Liver (tissue), 9 donors: ENCODE measurements around the gene FKBP5. TPM values are rescaled to one million over a fixed set of nuclear protein-coding genes. Genes with fewer than 3 reads are reported as not detected.
A peak's percentile ranks its signal among the peaks of the same experiment; 100 is the strongest.

Source experiments
- DNase-seq: peaks from one replicate; pipeline ENCODE4 v3.0.0-alpha.2; 2017; ENCODE audit warnings: low spot score
- H3K27ac ChIP-seq, 2 donors: one replicate each; pipeline ENCODE4 v1.7.0; 2013; ENCODE audit warnings: inconsistent platforms in 2 of 2, low read length in 2 of 2, control low read depth in 1 of 2, low read depth in 1 of 2, mild to moderate bottlenecking in 1 of 2
- H3K27me3 ChIP-seq, 4 donors: one replicate each; pipeline versions ENCODE4 v1.6.1 to v1.7.0; 2013; ENCODE audit warnings: low read length in 3 of 4, inconsistent platforms in 1 of 4, mild to moderate bottlenecking in 1 of 4, moderate library complexity in 1 of 4; ENCODE audit not compliant: control insufficient read depth in 4 of 4, insufficient read depth in 4 of 4
- H3K36me3 ChIP-seq, 4 donors: one replicate each; pipeline versions ENCODE4 v1.6.1 to v1.7.0; 2013; ENCODE audit warnings: low read length in 3 of 4, mild to moderate bottlenecking in 3 of 4, low read depth in 1 of 4, moderate library complexity in 1 of 4; ENCODE audit not compliant: control insufficient read depth in 4 of 4, insufficient read depth in 3 of 4
- H3K4me1 ChIP-seq, 4 donors: one replicate each; pipeline versions ENCODE4 v1.6.1 to v1.7.0; 2013; ENCODE audit warnings: low read length in 3 of 4, mild to moderate bottlenecking in 3 of 4, moderate library complexity in 1 of 4; ENCODE audit not compliant: control insufficient read depth in 4 of 4, insufficient read depth in 4 of 4
- H3K4me3 ChIP-seq, 3 donors: one replicate each; pipeline versions ENCODE4 v1.6.1 to v1.7.0; 2013; ENCODE audit warnings: low read length in 3 of 3, control low read depth in 1 of 3, low read depth in 1 of 3, mild to moderate bottlenecking in 1 of 3
- H3K9ac ChIP-seq, 2 donors: one replicate each; pipeline ENCODE4 v1.7.0; 2013; ENCODE audit warnings: low read length in 2 of 2, mild to moderate bottlenecking in 2 of 2, moderate library complexity in 2 of 2, control low read depth in 1 of 2, low read depth in 1 of 2
- H3K9me3 ChIP-seq, 4 donors: one replicate each; pipeline versions ENCODE4 v1.6.1 to v1.7.0; 2013; ENCODE audit warnings: low read length in 3 of 4; ENCODE audit not compliant: control insufficient read depth in 4 of 4
- EGR1 ChIP-seq, 2 donors: IDR thresholded peaks; 2 replicates each; pipeline ENCODE4 v1.6.1; 2016 to 2018; ENCODE audit warnings: antibody characterized with exemption in 2 of 2, low read depth in 2 of 2
- FOXA1 ChIP-seq: IDR thresholded peaks from 2 replicates; pipeline ENCODE4 v1.6.1; 2016; ENCODE audit warnings: antibody characterized with exemption
- FOXA2 ChIP-seq: IDR thresholded peaks from 2 replicates; pipeline ENCODE4 v1.6.1; 2016; ENCODE audit warnings: antibody characterized with exemption
- GABPA ChIP-seq, 2 donors: IDR thresholded peaks in 1 of 2; conservative IDR thresholded peaks in 1 of 2; 2 replicates each; pipeline ENCODE4 v1.6.1; 2016; ENCODE audit warnings: antibody characterized with exemption in 2 of 2, mild to moderate bottlenecking in 1 of 2, moderate library complexity in 1 of 2
- HNF4A ChIP-seq, 2 donors: conservative IDR thresholded peaks; 2 replicates each; pipeline ENCODE4 v1.6.1; 2016; ENCODE audit warnings: antibody characterized with exemption in 2 of 2, mild to moderate bottlenecking in 2 of 2
- HNF4G ChIP-seq: IDR thresholded peaks from 2 replicates; pipeline ENCODE4 v1.6.1; 2016; ENCODE audit warnings: antibody characterized with exemption
- JUND ChIP-seq, 2 donors: IDR thresholded peaks; 2 replicates each; pipeline ENCODE4 v1.6.1; 2016; ENCODE audit warnings: antibody characterized with exemption in 2 of 2
- NR2F2 ChIP-seq: IDR thresholded peaks from 2 replicates; pipeline ENCODE4 v1.6.1; 2016; ENCODE audit warnings: antibody characterized with exemption
- RAD21 ChIP-seq, 2 donors: IDR thresholded peaks; 2 replicates each; pipeline ENCODE4 v1.6.1; 2016; ENCODE audit warnings: antibody characterized with exemption in 2 of 2, mild to moderate bottlenecking in 2 of 2
- RXRA ChIP-seq, 2 donors: IDR thresholded peaks; 2 replicates each; pipeline ENCODE4 v1.6.1; 2017 to 2018; ENCODE audit warnings: antibody characterized with exemption in 2 of 2, mild to moderate bottlenecking in 1 of 2
- SP1 ChIP-seq: IDR thresholded peaks from 2 replicates; pipeline ENCODE4 v1.6.1; 2018; ENCODE audit warnings: antibody characterized with exemption, mild to moderate bottlenecking
- TAF1 ChIP-seq: conservative IDR thresholded peaks from 2 replicates; pipeline ENCODE4 v1.6.1; 2016; ENCODE audit warnings: antibody characterized with exemption, mild to moderate bottlenecking
- YY1 ChIP-seq: IDR thresholded peaks from 2 replicates; pipeline ENCODE4 v1.6.1; 2016; ENCODE audit warnings: antibody characterized with exemption, mild to moderate bottlenecking
- ZBTB33 ChIP-seq: IDR thresholded peaks from 2 replicates; pipeline ENCODE4 v1.6.1; 2016; ENCODE audit warnings: antibody characterized with exemption
- WGBS: extraction: QIAGEN DNeasy Blood & Tissue Kit; methylation state at CpG from one replicate; pipeline ENCODE4 v1.1.7; 2013; 5-methylcytosine and 5-hydroxymethylcytosine counted together
- polyA plus RNA-seq, 2 donors: library from polyadenylated mRNA; stranded (reverse) in 1 of 2; unstranded in 1 of 2; fragments of 200-250 nt in 1 of 2; fragments of >200 nt in 1 of 2; fragmentation: Nextera tagmentation in 1 of 2; extraction: Ambion mirVana in 1 of 2; gene quantifications; one replicate each; pipeline versions ENCODE4 v1.2.1 to v1.2.3, GENCODE V29; 2013 to 2015
- total RNA-seq, 2 donors: library from RNA; depleted of rRNA; stranded (reverse); fragments of >200 nt; gene quantifications; one replicate each; pipeline ENCODE4 v1.2.3, GENCODE V29; 2014
- TF ChIP-seq, protein P1 (sequence below): IDR thresholded peaks from 2 replicates; pipeline ENCODE4 v1.6.1; 2016; ENCODE audit warnings: antibody characterized with exemption
- TF ChIP-seq, protein P2 (sequence below): IDR thresholded peaks from 2 replicates; pipeline ENCODE4 v1.6.1; 2016; ENCODE audit warnings: antibody characterized with exemption, mild to moderate bottlenecking
- TF ChIP-seq, protein P3 (sequence below): fragments of 150-350 bp; IDR thresholded peaks from 2 replicates; pipeline ENCODE4 v1.5.1; 2017; ENCODE audit warnings: improper control_type of control experiment, low read depth, low read length; ENCODE audit not compliant: missing input control
- TF ChIP-seq, protein P4 (sequence below): IDR thresholded peaks from 2 replicates; pipeline ENCODE4 v1.6.1; 2016; ENCODE audit warnings: antibody characterized with exemption
- donor health status: healthy.
- donor health status: healthy.
- donor health status: healthy.
- donor health status: healthy.
- donor health status: healthy.

Gene FKBP5
- total and polyA plus RNA-seq, 4 donors: 10.3 to 132 (median 63.7) TPM

GRCh38 chr6:35737413-35738211, 48.9 kb upstream of the FKBP5 start:
- Histone ChIP-seq H3K9me3 (no peaks in the 10 kb centered on the region), H3K36me3 (no peaks in the 10 kb centered on the region), H3K27me3 (no peaks in the 10 kb centered on the region), H3K9ac (no peak overlapping the region), H3K4me1 (peaks cover 10 to 24% (median 22%) of the 10 kb centered on the region in 4 donors), H3K4me3 (no peak overlapping the region), H3K27ac (no peak overlapping the region)
- TF ChIP-seq SP1 (no peak), NR2F2 (no peak), FOXA1 (peak; percentile 20), YY1 (peak; percentile 39), RXRA (IDR thresholded peaks at IDR 0.05) (peak in 1 of 2 donors; percentile 16), GABPA (IDR thresholded peaks at IDR 0.05 in 1 of 2, conservative IDR thresholded peaks at IDR 0.05 in 1 of 2) (no peak), HNF4A (conservative IDR thresholded peaks at IDR 0.05) (no peak), FOXA2 (no peak), TAF1 (no peak), RAD21 (IDR thresholded peaks at IDR 0.05) (peak; percentile 100), JUND (IDR thresholded peaks at IDR 0.05) (no peak), ZBTB33 (no peak), HNF4G (no peak), EGR1 (IDR thresholded peaks at IDR 0.05; ENCODE audit: low read depth in 2 of 2) (no peak)
- TF ChIP-seq, protein P1, sequence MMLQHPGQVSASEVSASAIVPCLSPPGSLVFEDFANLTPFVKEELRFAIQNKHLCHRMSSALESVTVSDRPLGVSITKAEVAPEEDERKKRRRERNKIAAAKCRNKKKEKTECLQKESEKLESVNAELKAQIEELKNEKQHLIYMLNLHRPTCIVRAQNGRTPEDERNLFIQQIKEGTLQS: peak; percentile 90
- TF ChIP-seq, protein P2, sequence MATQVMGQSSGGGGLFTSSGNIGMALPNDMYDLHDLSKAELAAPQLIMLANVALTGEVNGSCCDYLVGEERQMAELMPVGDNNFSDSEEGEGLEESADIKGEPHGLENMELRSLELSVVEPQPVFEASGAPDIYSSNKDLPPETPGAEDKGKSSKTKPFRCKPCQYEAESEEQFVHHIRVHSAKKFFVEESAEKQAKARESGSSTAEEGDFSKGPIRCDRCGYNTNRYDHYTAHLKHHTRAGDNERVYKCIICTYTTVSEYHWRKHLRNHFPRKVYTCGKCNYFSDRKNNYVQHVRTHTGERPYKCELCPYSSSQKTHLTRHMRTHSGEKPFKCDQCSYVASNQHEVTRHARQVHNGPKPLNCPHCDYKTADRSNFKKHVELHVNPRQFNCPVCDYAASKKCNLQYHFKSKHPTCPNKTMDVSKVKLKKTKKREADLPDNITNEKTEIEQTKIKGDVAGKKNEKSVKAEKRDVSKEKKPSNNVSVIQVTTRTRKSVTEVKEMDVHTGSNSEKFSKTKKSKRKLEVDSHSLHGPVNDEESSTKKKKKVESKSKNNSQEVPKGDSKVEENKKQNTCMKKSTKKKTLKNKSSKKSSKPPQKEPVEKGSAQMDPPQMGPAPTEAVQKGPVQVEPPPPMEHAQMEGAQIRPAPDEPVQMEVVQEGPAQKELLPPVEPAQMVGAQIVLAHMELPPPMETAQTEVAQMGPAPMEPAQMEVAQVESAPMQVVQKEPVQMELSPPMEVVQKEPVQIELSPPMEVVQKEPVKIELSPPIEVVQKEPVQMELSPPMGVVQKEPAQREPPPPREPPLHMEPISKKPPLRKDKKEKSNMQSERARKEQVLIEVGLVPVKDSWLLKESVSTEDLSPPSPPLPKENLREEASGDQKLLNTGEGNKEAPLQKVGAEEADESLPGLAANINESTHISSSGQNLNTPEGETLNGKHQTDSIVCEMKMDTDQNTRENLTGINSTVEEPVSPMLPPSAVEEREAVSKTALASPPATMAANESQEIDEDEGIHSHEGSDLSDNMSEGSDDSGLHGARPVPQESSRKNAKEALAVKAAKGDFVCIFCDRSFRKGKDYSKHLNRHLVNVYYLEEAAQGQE: no peak
- TF ChIP-seq, protein P3, sequence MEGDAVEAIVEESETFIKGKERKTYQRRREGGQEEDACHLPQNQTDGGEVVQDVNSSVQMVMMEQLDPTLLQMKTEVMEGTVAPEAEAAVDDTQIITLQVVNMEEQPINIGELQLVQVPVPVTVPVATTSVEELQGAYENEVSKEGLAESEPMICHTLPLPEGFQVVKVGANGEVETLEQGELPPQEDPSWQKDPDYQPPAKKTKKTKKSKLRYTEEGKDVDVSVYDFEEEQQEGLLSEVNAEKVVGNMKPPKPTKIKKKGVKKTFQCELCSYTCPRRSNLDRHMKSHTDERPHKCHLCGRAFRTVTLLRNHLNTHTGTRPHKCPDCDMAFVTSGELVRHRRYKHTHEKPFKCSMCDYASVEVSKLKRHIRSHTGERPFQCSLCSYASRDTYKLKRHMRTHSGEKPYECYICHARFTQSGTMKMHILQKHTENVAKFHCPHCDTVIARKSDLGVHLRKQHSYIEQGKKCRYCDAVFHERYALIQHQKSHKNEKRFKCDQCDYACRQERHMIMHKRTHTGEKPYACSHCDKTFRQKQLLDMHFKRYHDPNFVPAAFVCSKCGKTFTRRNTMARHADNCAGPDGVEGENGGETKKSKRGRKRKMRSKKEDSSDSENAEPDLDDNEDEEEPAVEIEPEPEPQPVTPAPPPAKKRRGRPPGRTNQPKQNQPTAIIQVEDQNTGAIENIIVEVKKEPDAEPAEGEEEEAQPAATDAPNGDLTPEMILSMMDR: peak; percentile 97
- TF ChIP-seq, protein P4, sequence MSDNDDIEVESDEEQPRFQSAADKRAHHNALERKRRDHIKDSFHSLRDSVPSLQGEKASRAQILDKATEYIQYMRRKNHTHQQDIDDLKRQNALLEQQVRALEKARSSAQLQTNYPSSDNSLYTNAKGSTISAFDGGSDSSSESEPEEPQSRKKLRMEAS: no peak
- 52% methylated on average over 16 of the region's 16 CpGs for WGBS
- DNase-seq: no peak
